Cardiac muscle cell (in vitro differentiated cells and primary cell): ENCODE results near the gene SFT2D1. TPM values are rescaled to one million over a fixed set of nuclear protein-coding genes. Genes with fewer than 3 reads are reported as not detected.
"Not testable (repeated sequence)": the region's sequence is repeated elsewhere in the genome, so short reads cannot be mapped to it uniquely, and the experiment has no call there.

Experiments
- DNase-seq, 2 donors: peaks; one replicate each; pipeline versions ENCODE4 v3.0.0 to v3.0.0-alpha.2; 2010 to 2017; ENCODE audit warnings: low read depth in 1 of 2, low spot score in 1 of 2
- H3K27ac ChIP-seq: fragments of 200-600 bp; sonication (generic); 2 replicates; pipeline ENCODE4 v1.5.1; 2016
- H3K27me3 ChIP-seq: fragments of 200-600 bp; sonication (generic); 2 replicates; pipeline ENCODE4 v1.6.0; 2016; ENCODE audit warnings: control low read depth
- H3K36me3 ChIP-seq: fragments of 200-600 bp; sonication (generic); 2 replicates; pipeline ENCODE4 v1.5.1; 2016; ENCODE audit warnings: control low read depth
- H3K4me1 ChIP-seq: fragments of 200-600 bp; sonication (generic); 2 replicates; pipeline ENCODE4 v1.8.1; 2017; ENCODE audit warnings: low read depth, mild to moderate bottlenecking, mixed run types
- H3K4me3 ChIP-seq: fragments of 200-600 bp; sonication (generic); 2 replicates; pipeline ENCODE4 v1.5.1; 2016; ENCODE audit warnings: mild to moderate bottlenecking
- H3K9me3 ChIP-seq: fragments of 200-600 bp; sonication (generic); 2 replicates; pipeline ENCODE4 v1.5.1; 2017; ENCODE audit warnings: low read depth, mild to moderate bottlenecking, control low read depth
- polyA plus RNA-seq: library from polyadenylated mRNA; unstranded; fragments of >200 nt; fragmentation: Nextera tagmentation; extraction: Ambion mirVana; gene quantifications from 2 replicates; pipeline ENCODE4 v1.2.1, GENCODE V29; 2016
- total RNA-seq: library from RNA; depleted of rRNA; stranded (reverse); fragments of >200 nt; gene quantifications from 2 replicates; pipeline ENCODE4 v1.2.3, GENCODE V29; 2016
- TF ChIP-seq, protein P1 (sequence below): IDR thresholded peaks from 2 replicates; pipeline ENCODE4 v1.5.1; 2012; ENCODE audit warnings: low read depth, mild to moderate bottlenecking, low read length

Gene SFT2D1
- 26.5 and 36.4 TPM in 2 replicates for total RNA-seq
- 63.3 and 63.7 TPM in 2 replicates for polyA plus RNA-seq

DNA sequence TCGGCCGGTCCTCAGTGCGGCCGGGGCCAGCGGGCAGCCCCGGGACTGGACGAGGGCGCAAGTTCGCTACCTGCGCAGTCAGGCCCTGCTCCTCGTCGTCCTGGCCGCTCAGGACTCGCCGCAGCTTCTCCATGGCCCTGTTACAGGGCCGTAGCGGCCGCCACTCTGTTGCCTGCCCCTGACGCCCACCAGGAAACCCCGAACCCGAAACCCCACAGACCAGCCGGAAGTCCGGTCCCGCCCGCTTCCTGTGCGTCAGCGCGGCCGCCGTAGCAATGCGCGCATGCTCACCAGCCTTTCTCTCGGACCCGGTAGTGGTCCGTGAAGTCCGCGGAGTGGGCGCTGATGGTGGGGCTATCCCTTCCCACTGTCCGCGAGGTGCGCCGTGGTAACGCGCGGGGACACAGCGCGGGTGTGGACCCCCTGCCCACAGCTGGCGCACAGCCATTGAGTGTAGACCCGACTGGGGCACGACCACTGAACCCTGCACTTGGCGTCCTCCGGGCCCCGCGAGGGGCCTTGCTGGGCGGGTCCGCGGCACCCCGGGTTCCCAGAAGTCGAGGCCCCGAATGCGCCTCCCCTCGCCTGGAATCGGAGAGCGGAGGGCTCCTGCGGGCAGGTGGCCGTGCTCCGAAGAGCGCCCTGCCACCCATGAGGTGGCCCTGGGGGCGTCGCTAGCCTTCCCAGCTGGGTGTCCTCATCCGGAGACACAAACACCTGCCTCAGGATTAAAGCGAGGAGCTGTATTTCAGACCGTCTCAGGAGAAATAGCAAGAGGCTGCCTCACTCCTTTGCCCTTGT is at the start of gene SFT2D1:
SFT2D1 (minus strand) TSS at position 197 of the 801 bp plus-strand sequence; CDS start at position 133, 64 bp downstream.
- DNase-seq: peak; percentile 87 to 91
- TF ChIP-seq, protein P1, sequence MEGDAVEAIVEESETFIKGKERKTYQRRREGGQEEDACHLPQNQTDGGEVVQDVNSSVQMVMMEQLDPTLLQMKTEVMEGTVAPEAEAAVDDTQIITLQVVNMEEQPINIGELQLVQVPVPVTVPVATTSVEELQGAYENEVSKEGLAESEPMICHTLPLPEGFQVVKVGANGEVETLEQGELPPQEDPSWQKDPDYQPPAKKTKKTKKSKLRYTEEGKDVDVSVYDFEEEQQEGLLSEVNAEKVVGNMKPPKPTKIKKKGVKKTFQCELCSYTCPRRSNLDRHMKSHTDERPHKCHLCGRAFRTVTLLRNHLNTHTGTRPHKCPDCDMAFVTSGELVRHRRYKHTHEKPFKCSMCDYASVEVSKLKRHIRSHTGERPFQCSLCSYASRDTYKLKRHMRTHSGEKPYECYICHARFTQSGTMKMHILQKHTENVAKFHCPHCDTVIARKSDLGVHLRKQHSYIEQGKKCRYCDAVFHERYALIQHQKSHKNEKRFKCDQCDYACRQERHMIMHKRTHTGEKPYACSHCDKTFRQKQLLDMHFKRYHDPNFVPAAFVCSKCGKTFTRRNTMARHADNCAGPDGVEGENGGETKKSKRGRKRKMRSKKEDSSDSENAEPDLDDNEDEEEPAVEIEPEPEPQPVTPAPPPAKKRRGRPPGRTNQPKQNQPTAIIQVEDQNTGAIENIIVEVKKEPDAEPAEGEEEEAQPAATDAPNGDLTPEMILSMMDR: no peak
- H3K27ac ChIP-seq: peak within 1 kb of the TSS; percentile 94
- no peaks in the 10 kb centered on the region for H3K9me3 ChIP-seq
- H3K27me3 ChIP-seq: no peaks in the 10 kb centered on the region
- H3K36me3 ChIP-seq: no peaks in the 10 kb centered on the region
- H3K4me1 ChIP-seq: peaks cover 3% of the 10 kb centered on the region
- peak within 1 kb of the TSS; percentile 56 for H3K4me3 ChIP-seq

DNA sequence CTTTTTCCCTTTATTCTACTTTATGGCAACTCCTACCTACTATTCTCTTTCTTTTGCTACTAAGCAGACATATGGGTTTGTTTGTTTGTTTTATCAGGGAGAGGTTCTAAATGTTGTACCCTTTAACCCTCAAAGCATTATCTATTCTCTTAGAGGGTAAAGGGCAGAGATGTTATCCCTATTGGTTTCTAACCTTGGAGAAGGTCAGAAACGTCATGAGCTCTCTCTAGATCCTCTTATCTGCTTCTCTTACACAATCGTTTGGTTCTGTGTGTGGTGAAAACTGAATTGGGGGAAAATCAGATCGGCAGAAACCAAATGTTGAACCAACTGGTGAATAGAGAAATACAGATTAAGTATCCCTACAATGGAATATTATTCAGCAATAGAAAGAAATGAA is 46.8 kb upstream of the SFT2D1 start:
- H3K9me3 ChIP-seq: no peaks in the 10 kb centered on the region
- H3K4me1 ChIP-seq: no peaks in the 10 kb centered on the region
- H3K4me3 ChIP-seq: no peak overlapping the region
- no peaks in the 10 kb centered on the region for H3K36me3 ChIP-seq
- TF ChIP-seq, protein P1: no peak
- H3K27me3 ChIP-seq: no peaks in the 10 kb centered on the region
- DNase-seq: no peak
- H3K27ac ChIP-seq: no peak overlapping the region

DNA sequence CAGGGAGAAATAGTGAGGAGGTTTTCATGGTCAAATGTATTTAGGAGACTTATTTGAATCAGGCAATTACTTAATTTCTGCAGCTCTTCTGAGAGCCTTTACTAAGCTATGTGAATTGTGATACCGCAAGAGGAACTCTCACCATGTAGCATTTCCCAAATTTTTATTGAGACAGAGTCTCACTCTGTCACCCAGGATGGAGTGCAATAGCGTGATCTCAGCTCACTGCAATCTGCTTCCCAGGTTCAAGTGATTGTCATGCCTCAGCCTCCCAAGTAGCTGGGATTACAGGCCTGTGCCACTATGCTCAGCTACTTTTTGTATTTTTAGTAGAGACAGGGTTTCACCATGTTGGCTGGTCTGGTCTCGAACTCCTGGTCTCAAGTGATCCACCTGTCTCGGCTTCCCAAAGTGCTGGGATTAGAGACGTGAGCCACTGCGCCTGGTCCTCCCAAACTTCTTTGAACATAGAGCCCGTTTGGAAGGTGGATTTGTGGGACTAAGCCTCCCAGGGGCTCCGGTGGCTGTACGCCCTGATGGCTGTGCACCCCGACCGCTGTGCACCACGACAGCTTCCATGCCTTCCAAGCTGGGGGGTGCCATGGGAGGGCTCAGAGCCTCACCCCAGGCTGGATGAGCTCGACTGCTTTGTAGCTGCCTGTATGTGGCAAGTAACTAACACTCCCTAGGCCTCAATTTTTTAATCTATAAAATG is 46.1 kb upstream of the SFT2D1 start:
- Histone ChIP-seq H3K4me1 (no peaks in the 10 kb centered on the region), H3K27ac (no peak overlapping the region), H3K27me3 (no peaks in the 10 kb centered on the region), H3K9me3 (no peaks in the 10 kb centered on the region), H3K4me3 (no peak overlapping the region), H3K36me3 (no peaks in the 10 kb centered on the region)
- DNase-seq: no peak
- TF ChIP-seq, protein P1: no peak

DNA sequence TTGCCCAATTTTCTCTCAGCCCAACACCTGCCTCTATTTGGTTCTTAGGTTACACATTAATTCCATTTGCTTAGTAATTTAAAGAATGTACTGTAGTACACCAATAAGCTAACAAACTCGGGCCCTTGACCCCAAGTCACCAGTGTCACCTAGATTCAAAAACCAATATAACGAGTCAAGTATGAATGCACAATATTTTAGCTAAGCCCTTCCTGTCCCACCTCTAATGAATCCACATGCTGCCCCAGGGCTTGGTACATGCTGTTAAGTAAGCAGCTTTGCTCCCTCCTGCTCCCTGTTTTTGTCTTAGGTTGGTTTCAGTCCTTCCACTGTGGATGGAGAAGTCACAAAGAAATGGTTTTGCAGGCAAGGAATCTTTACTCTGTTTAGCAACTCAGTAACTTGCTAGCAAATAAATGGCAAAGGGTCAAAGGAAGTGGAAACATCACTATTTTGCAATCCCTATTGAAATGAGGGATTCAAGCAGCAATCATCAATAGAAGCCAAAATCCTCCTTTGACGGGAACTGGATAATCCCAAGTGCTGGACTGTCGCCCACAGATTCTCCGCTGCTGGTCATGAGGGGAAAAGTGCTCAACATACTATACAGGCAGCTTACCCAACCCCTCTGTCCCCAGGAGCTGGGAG is 45.4 kb upstream of the SFT2D1 start:
- Histone ChIP-seq H3K9me3 (no peaks in the 10 kb centered on the region), H3K27ac (no peak overlapping the region), H3K27me3 (no peaks in the 10 kb centered on the region), H3K4me1 (no peaks in the 10 kb centered on the region), H3K4me3 (no peak overlapping the region), H3K36me3 (no peaks in the 10 kb centered on the region)
- no peak for DNase-seq
- TF ChIP-seq, protein P1: no peak

DNA sequence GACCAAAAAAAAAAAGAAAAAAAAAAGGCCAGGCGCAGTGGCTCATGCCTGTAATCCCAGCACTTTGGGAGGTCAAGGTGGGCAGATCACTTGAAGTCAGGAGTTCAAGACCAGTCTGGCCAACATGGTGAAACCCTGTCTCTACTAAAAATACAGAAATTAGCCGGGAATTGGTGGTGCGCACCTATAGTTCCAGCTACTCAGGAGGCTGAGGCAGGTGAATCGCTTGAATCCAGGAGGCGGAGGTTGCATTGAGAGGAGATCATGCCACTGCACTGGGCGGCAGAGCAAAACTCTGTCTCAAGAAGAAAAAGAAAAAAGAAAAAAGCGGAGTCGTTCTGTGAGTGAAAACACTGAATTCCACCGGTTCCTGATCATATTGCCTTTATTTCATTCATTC is 44.8 kb upstream of the SFT2D1 start:
- not testable (repeated sequence) for H3K4me1 ChIP-seq, H3K27ac ChIP-seq, DNase-seq, H3K27me3 ChIP-seq, H3K4me3 ChIP-seq, H3K36me3 ChIP-seq, H3K9me3 ChIP-seq

DNA sequence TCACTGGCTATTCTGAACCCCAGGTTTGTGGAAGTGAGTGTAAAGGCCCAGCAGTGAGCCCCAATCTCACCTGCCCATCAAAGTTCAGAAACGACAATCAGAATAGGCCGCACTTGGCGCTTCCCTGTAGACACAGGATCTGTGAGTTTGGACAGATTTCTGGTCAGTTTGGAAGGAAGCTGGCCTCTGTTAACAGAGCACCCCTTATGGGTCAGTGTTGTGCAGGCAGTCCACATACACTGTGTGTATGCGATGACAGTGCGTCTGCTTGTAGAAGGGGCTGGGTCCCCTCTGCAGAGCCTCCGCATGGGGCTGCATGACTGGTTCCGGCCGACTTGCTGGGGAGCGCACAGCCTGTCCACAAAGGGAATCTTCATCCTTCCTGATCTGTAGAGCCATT is 43.8 kb upstream of the SFT2D1 start:
- no peaks in the 10 kb centered on the region for H3K36me3 ChIP-seq
- no peaks in the 10 kb centered on the region for H3K27me3 ChIP-seq
- no peak for DNase-seq
- H3K9me3 ChIP-seq: no peaks in the 10 kb centered on the region
- no peaks in the 10 kb centered on the region for H3K4me1 ChIP-seq
- TF ChIP-seq, protein P1: no peak
- H3K27ac ChIP-seq: no peak overlapping the region
- H3K4me3 ChIP-seq: no peak overlapping the region

DNA sequence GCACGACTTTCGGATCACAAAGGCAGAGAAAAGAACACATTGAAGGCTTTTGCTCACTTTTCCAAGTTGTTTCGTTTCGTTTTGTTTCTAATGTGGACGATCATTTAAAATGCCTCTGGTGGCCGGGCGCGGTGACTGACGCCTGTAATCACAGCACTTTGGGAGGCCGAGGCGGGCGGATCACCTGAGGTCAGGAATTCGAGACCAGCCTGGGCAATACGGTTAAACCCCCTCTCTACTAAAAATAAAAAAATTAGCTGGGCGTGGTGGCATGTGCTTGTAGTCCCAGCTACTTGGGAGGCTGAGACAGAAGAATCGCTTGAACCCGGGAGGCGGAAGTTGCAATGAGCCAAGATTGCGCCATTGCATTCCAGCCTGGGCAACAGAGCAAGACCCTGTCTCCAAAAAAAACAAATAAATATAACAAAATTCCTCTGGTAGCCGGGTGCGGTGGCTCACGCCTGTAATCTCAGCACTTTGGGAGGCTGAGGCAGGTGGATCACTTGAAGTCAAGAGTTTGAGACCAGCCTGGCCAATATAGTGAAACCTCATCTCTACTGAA is 41.5 kb upstream of the SFT2D1 start:
- H3K4me3 ChIP-seq: peak overlapping the region; percentile 67
- not testable (repeated sequence) for H3K27me3 ChIP-seq, H3K4me1 ChIP-seq, DNase-seq, H3K9me3 ChIP-seq, H3K36me3 ChIP-seq
- peak overlapping the region; percentile 92 for H3K27ac ChIP-seq
